Small intestine (tissue), 4 donors: ENCODE measurements around the gene CST8. TPM values are rescaled to one million over a fixed set of nuclear protein-coding genes. Genes with fewer than 3 reads are reported as not detected.

ENCODE experiments used
- polyA plus RNA-seq, 4 donors: library from polyadenylated mRNA; stranded (reverse) in 3 of 4; unstranded in 1 of 4; fragments of 200-250 nt in 3 of 4; fragments of 120-200 nt in 1 of 4; gene quantifications; one replicate each; pipeline versions ENCODE4 v1.2.1 to v1.2.3, GENCODE V29; 2013
- donor health status: healthy with polysubstance abuse.
- donor health status: Bipolar disorder and iron deficiency.
- donor health status: healthy.

The CST8 gene
- polyA plus RNA-seq, 4 donors, result not detected

Other genes starting within 250 kb of the CST8 start
- gene NXT1, start 140.3 kb upstream of the CST8 start, polyA plus RNA-seq, result 10 to 100 TPM in 3 of 4 donors, 1 to 10 TPM in 1; 4.9 to 22.2 (median 13.7) TPM
- 1 to 10 TPM; 3.2 to 8.3 (median 4.8) TPM for gene GZF1, start 128.9 kb upstream of the CST8 start, polyA plus RNA-seq
- 10 to 100 TPM in 1 of 4 donors, 1 to 10 TPM in 3; 3.2 to 12.8 (median 7.0) TPM for gene NAPB, start 69.6 kb upstream of the CST8 start, polyA plus RNA-seq
- gene CSTL1, start 51.4 kb upstream of the CST8 start, polyA plus RNA-seq, result not detected
- not detected for gene CST11, start 38.2 kb upstream of the CST8 start, polyA plus RNA-seq
- gene CST9L, start 77.4 kb downstream of the CST8 start, polyA plus RNA-seq, result not detected
- gene CST9, start 114.8 kb downstream of the CST8 start, polyA plus RNA-seq, result not detected
- 100 to 1,000 TPM; 443 to 907 (median 470) TPM for gene CST3, start 146.8 kb downstream of the CST8 start, polyA plus RNA-seq
- gene CST4, start 197.9 kb downstream of the CST8 start, polyA plus RNA-seq, result not detected